GM10248 (cell line): ENCODE measurements around the gene CDH12.

ENCODE experiments used
- CTCF ChIA-PET: fragments of 300-600 bp; sonication (Branson Sonifier 250); formaldehyde crosslinking; extraction: SDS; loops from one replicate; lab custom pipeline; 2021; ENCODE audit warnings: antibody characterized with exemption; lab: Yijun Ruan, JAX
- POLR2A ChIA-PET: fragments of 350-650 bp; sonication (Branson Sonifier 250); formaldehyde crosslinking; extraction: SDS; loops from one replicate; lab custom pipeline; 2020; ENCODE audit warnings: antibody characterized with exemption; lab: Yijun Ruan, JAX
- DNase-seq: peaks from one replicate; pipeline ENCODE4 v3.0.0; 2012; ENCODE audit errors: extremely low spot score
- CTCF ChIP-seq: IDR thresholded peaks from 2 replicates; pipeline ENCODE4 v1.5.1; 2012; ENCODE audit warnings: mild to moderate bottlenecking, low read depth; ENCODE audit errors: extremely low read depth, missing control alignments, control extremely low read depth

CDH12 gene

GRCh38 chr5:22683050-22683449 lies 170.1 kb downstream of the CDH12 start:
- ChIA-PET POLR2A (no interaction called here), CTCF (no interaction called here)
- TF ChIP-seq CTCF: no peak
- DNase-seq: no peak

GRCh38 chr5:22678886-22679285 lies 174.3 kb downstream of the CDH12 start:
- ChIA-PET CTCF (interaction anchor here (1.1 to 1.3 kb wide), 2 partner anchors 8 to 10 kb away, joined by 3 to 4 read pairs; no protein-coding TSS in a partner anchor), POLR2A (no interaction called here)
- no peak for DNase-seq
- TF ChIP-seq CTCF: no peak

GRCh38 chr5:22673131-22673530 lies 180.0 kb downstream of the CDH12 start:
- no peak for DNase-seq
- ChIA-PET CTCF (no interaction called here), POLR2A (no interaction called here)
- no peak for TF ChIP-seq CTCF

GRCh38 chr5:22669345-22669744 lies 183.8 kb downstream of the CDH12 start:
- ChIA-PET CTCF (no interaction called here), POLR2A (no interaction called here)
- no peak for DNase-seq
- no peak for TF ChIP-seq CTCF

- no peak for DNase-seq
- ChIA-PET POLR2A (no interaction called here), CTCF (interaction anchor here (1.3 kb wide), 1 partner anchor 17 kb away, joined by 4 read pairs; no protein-coding TSS in a partner anchor)
- no peak for TF ChIP-seq CTCF
Measured at GRCh38 chr5:22665801-22666200, 187.3 kb downstream of the CDH12 start.

GRCh38 chr5:22663134-22663533 lies 190.0 kb downstream of the CDH12 start:
- POLR2A ChIA-PET: no interaction called here
- DNase-seq: no peak
- CTCF ChIA-PET: no interaction called here
- TF ChIP-seq CTCF: no peak

- no peak for TF ChIP-seq CTCF
- DNase-seq: no peak
- POLR2A ChIA-PET: no interaction called here
- CTCF ChIA-PET: no interaction called here
Measured at GRCh38 chr5:22662391-22662790, 190.8 kb downstream of the CDH12 start.
